HEK293 (cell line): Measurements from ENCODE around the gene RAB6A.

Source experiments
- CTCF ChIA-PET: fragments of 350-600 bp; formaldehyde crosslinking; extraction: SDS; loops from one replicate; lab custom pipeline; 2021; ENCODE audit warnings: antibody characterized with exemption; lab: Yijun Ruan, JAX
- POLR2A ChIA-PET: fragments of 300-600 bp; formaldehyde crosslinking; extraction: SDS; loops from one replicate; lab custom pipeline; 2020; ENCODE audit warnings: antibody characterized with exemption, inconsistent platforms; lab: Yijun Ruan, JAX
- H3K27ac ChIP-seq: fragments of 200-500 bp; sonication (Bioruptor generic); 2 replicates; pipeline ENCODE4 v1.5.1; 2014; ENCODE audit warnings: low read depth, low read length, control low read depth, inconsistent platforms; ENCODE audit errors: extremely low read depth
- H3K36me3 ChIP-seq, 2 experiments: fragments of 200-500 bp in 1 of 2; sonication (Bioruptor generic) in 1 of 2; 1 replicate in 1 of 2; 2 replicates in 1 of 2; pipeline ENCODE4 v1.5.1; 2014 to 2017; ENCODE audit warnings: inconsistent platforms in 2 of 2, low read length in 2 of 2; ENCODE audit not compliant: control insufficient read depth in 2 of 2, insufficient read depth in 1 of 2
- H3K4me1 ChIP-seq: fragments of 200-500 bp; sonication (Bioruptor generic); 2 replicates; pipeline ENCODE4 v1.5.1; 2014; ENCODE audit warnings: mild to moderate bottlenecking, low read length, inconsistent platforms; ENCODE audit not compliant: control insufficient read depth, insufficient read depth
- H3K4me3 ChIP-seq: 2 replicates; pipeline ENCODE4 v1.5.1; 2011; ENCODE audit warnings: low read depth, mild to moderate bottlenecking, control low read depth, low read length, moderate library complexity
- H3K9me3 ChIP-seq: fragments of 200-500 bp; sonication (Bioruptor generic); 2 replicates; pipeline ENCODE4 v1.5.1; 2014; ENCODE audit warnings: low read depth, low read length, inconsistent platforms; ENCODE audit not compliant: control insufficient read depth, insufficient read depth
- BCL11B ChIP-seq: fragments of 450-650 bp; formaldehyde crosslinking; IDR thresholded peaks from 2 replicates; pipeline ENCODE4 v1.5.1; 2016; ENCODE audit warnings: low read depth, missing biosample characterization, missing genetic modification characterization
- KLF1 ChIP-seq: fragments of 450-650 bp; formaldehyde crosslinking; IDR thresholded peaks from 2 replicates; pipeline ENCODE4 v1.5.1; 2016; ENCODE audit warnings: missing biosample characterization, missing genetic modification characterization
- KLF16 ChIP-seq: fragments of 450-650 bp; formaldehyde crosslinking; IDR thresholded peaks from 2 replicates; pipeline ENCODE4 v1.5.1; 2017; ENCODE audit warnings: missing biosample characterization, missing genetic modification characterization
- OVOL3 ChIP-seq: fragments of 450-650 bp; formaldehyde crosslinking; IDR thresholded peaks from 2 replicates; pipeline ENCODE4 v1.5.1; 2016; ENCODE audit warnings: missing biosample characterization, missing genetic modification characterization
- SP3 ChIP-seq: fragments of 450-650 bp; formaldehyde crosslinking; IDR thresholded peaks from 2 replicates; pipeline ENCODE4 v1.5.1; 2016; ENCODE audit warnings: missing biosample characterization, missing genetic modification characterization
- TCF7L2 ChIP-seq: IDR thresholded peaks from 2 replicates; pipeline ENCODE4 v1.6.1; 2011; ENCODE audit warnings: low read depth, mild to moderate bottlenecking, inconsistent platforms, low read length, moderate library complexity, borderline replicate concordance
- ZBTB17 ChIP-seq: fragments of 450-650 bp; formaldehyde crosslinking; IDR thresholded peaks from 2 replicates; pipeline ENCODE4 v1.5.1; 2016; ENCODE audit warnings: missing biosample characterization, missing genetic modification characterization
- ZNF157 ChIP-seq: fragments of 450-650 bp; formaldehyde crosslinking; IDR thresholded peaks from 2 replicates; pipeline ENCODE4 v1.5.1; 2016; ENCODE audit warnings: missing biosample characterization, missing genetic modification characterization
- ZNF184 ChIP-seq: fragments of 450-650 bp; IDR thresholded peaks from 2 replicates; pipeline ENCODE4 v1.5.1; 2018; ENCODE audit warnings: missing biosample characterization, mild to moderate bottlenecking, missing genetic modification characterization
- ZNF239 ChIP-seq: fragments of 450-650 bp; formaldehyde crosslinking; IDR thresholded peaks from 2 replicates; pipeline ENCODE4 v1.5.1; 2016; ENCODE audit warnings: missing biosample characterization, missing genetic modification characterization
- ZNF248 ChIP-seq: fragments of 450-650 bp; formaldehyde crosslinking; IDR thresholded peaks from 2 replicates; pipeline ENCODE4 v1.5.1; 2017; ENCODE audit warnings: missing biosample characterization, missing genetic modification characterization
- ZNF292 ChIP-seq: fragments of 450-650 bp; formaldehyde crosslinking; IDR thresholded peaks from 2 replicates; pipeline ENCODE4 v1.5.1; 2016; ENCODE audit warnings: low read depth, missing biosample characterization, missing genetic modification characterization, borderline replicate concordance
- ZNF302 ChIP-seq: fragments of 450-650 bp; formaldehyde crosslinking; IDR thresholded peaks from 2 replicates; pipeline ENCODE4 v1.5.1; 2016; ENCODE audit warnings: missing biosample characterization, missing genetic modification characterization, low read depth
- ZNF350 ChIP-seq: fragments of 450-650 bp; formaldehyde crosslinking; IDR thresholded peaks from 2 replicates; pipeline ENCODE4 v1.5.0; 2017; ENCODE audit warnings: missing biosample characterization, mild to moderate bottlenecking, missing genetic modification characterization
- ZNF354C ChIP-seq: fragments of 450-650 bp; formaldehyde crosslinking; IDR thresholded peaks from 2 replicates; pipeline ENCODE4 v1.5.1; 2016; ENCODE audit warnings: missing biosample characterization, missing genetic modification characterization, low read depth, borderline replicate concordance
- ZNF510 ChIP-seq: fragments of 450-650 bp; formaldehyde crosslinking; IDR thresholded peaks from 2 replicates; pipeline ENCODE4 v1.5.1; 2018; ENCODE audit warnings: mild to moderate bottlenecking, missing genetic modification characterization, missing biosample characterization; ENCODE audit not compliant: insufficient replicate concordance
- ZNF514 ChIP-seq: fragments of 450-650 bp; formaldehyde crosslinking; IDR thresholded peaks from 2 replicates; pipeline ENCODE4 v1.5.1; 2016; ENCODE audit warnings: missing biosample characterization, missing genetic modification characterization
- ZNF549 ChIP-seq: fragments of 450-650 bp; IDR thresholded peaks from 2 replicates; pipeline ENCODE4 v1.5.1; 2018; ENCODE audit warnings: missing biosample characterization, missing genetic modification characterization, mild to moderate bottlenecking, inconsistent platforms, moderate library complexity
- ZNF555 ChIP-seq: fragments of 450-650 bp; formaldehyde crosslinking; conservative IDR thresholded peaks from 2 replicates; pipeline ENCODE4 v1.5.1; 2017; ENCODE audit warnings: missing biosample characterization, mild to moderate bottlenecking, missing genetic modification characterization, inconsistent platforms
- ZNF558 ChIP-seq: fragments of 450-650 bp; formaldehyde crosslinking; IDR thresholded peaks from 2 replicates; pipeline ENCODE4 v1.5.1; 2016; ENCODE audit warnings: missing biosample characterization, missing genetic modification characterization
- ZNF623 ChIP-seq: fragments of 450-650 bp; formaldehyde crosslinking; IDR thresholded peaks from 2 replicates; pipeline ENCODE4 v1.5.1; 2016; ENCODE audit warnings: missing biosample characterization, missing genetic modification characterization
- ZNF664 ChIP-seq: fragments of 450-650 bp; formaldehyde crosslinking; IDR thresholded peaks from 2 replicates; pipeline ENCODE4 v1.5.1; 2016; ENCODE audit warnings: missing biosample characterization, missing genetic modification characterization
- ZNF747 ChIP-seq: fragments of 450-650 bp; formaldehyde crosslinking; IDR thresholded peaks from 2 replicates; pipeline ENCODE4 v1.5.1; 2016; ENCODE audit warnings: missing biosample characterization, missing genetic modification characterization
- TF ChIP-seq, protein P1 (sequence below): fragments of 450-650 bp; formaldehyde crosslinking; IDR thresholded peaks from 2 replicates; pipeline ENCODE4 v1.5.1; 2016; ENCODE audit warnings: missing biosample characterization, missing genetic modification characterization
- TF ChIP-seq, protein P2 (sequence below): fragments of 450-650 bp; formaldehyde crosslinking; IDR thresholded peaks from 2 replicates; pipeline ENCODE4 v1.5.1; 2016; ENCODE audit warnings: missing biosample characterization, missing genetic modification characterization
- TF ChIP-seq, protein P3 (sequence below): fragments of 450-650 bp; formaldehyde crosslinking; IDR thresholded peaks from 2 replicates; pipeline ENCODE4 v1.5.1; 2017; ENCODE audit warnings: missing biosample characterization, missing genetic modification characterization
- TF ChIP-seq, protein P4 (sequence below): fragments of 450-650 bp; formaldehyde crosslinking; IDR thresholded peaks from 2 replicates; pipeline ENCODE4 v1.5.1; 2016; ENCODE audit warnings: missing biosample characterization, missing genetic modification characterization
- TF ChIP-seq, protein P5 (sequence below): IDR thresholded peaks from 2 replicates; pipeline ENCODE4 v1.6.1; 2011; ENCODE audit warnings: mild to moderate bottlenecking, low read depth, low read length, borderline replicate concordance

The RAB6A gene

DNA sequence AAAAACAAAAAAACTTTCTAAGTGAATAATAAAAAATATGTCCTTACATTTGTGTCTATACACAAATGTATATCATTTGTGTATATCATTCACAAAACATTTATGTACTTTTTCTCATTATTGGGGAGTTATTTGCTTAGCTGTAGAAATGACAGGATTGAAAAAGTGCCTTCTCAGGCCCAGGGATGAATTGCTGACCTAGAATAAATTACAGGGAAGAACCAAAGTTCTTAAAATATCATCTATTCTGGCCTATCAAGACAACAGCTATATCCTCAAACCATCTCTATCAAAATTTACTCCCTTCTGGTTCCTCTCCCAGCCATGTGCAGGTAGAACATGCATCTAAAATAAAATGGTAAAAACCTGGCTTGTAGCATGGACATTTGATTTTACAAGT is 1.9 kb upstream of the RAB6A start:
- CTCF ChIA-PET: interaction anchor here (0.6 to 1.8 kb wide), 2 partner anchors 16 to 69 kb away, joined by 3 to 4 read pairs; no protein-coding TSS in a partner anchor
- no peak overlapping the region for H3K4me3 ChIP-seq
- H3K36me3 ChIP-seq: no peaks in the 10 kb centered on the region
- no peak overlapping the region for H3K27ac ChIP-seq
- H3K9me3 ChIP-seq: no peaks in the 10 kb centered on the region
- no peak for TF ChIP-seq ZNF555 (tag by site-specific recombination)
- TF ChIP-seq, protein P1, sequence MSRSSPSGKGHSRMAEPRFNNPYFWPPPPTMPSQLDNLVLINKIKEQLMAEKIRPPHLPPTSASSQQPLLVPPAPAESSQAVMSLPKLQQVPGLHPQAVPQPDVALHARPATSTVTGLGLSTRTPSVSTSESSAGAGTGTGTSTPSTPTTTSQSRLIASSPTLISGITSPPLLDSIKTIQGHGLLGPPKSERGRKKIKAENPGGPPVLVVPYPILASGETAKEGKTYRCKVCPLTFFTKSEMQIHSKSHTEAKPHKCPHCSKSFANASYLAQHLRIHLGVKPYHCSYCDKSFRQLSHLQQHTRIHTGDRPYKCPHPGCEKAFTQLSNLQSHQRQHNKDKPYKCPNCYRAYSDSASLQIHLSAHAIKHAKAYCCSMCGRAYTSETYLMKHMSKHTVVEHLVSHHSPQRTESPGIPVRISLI (tag by site-specific recombination): 0 out of 2 replicates have a peak, but pooled peaks have one; percentile 9
- 0 out of 2 replicates have a peak, but pooled peaks cover 6% of the 10 kb centered on the region for H3K4me1 ChIP-seq
- POLR2A ChIA-PET: interaction anchor here (4.3 kb wide), 1 partner anchor 16 kb away, joined by 102 read pairs; no protein-coding TSS in a partner anchor

DNA sequence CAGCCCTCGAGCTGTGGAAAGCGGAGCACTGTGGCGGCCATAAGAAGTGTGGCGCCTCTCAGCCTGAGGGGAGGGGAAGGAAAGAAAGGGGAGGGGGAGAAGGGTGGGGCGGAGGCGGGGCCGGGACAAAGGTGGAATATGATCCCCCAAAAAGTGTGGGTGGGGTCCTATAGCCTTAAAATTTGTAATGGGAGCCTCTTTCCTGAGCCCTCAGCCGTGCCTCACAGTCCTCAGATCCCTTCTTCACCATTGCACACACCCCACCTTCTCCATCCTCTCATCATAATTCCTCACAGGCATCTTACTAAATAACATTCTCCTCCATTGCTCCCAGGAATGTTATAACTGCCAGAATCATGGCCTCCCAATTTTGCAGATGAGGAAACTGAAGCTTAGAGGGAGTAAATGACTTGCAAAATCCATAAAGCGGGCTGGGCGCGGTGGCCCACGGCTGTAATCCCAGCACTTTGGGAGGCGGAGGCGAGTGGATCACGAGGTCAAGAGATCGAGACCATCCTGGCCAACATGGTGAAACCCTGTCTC is 600 bp upstream of the RAB6A start:
- Histone ChIP-seq H3K36me3 (no peaks in the 10 kb centered on the region), H3K9me3 (no peaks in the 10 kb centered on the region), H3K4me3 (peak overlapping the region; percentile 4), H3K27ac (no peak overlapping the region), H3K4me1 (0 out of 2 replicates have a peak, but pooled peaks cover 9% of the 10 kb centered on the region)
- ChIA-PET POLR2A (interaction anchor here (0.6 to 4.3 kb wide), 17 partner anchors 14 to 405 kb away, joined by 3 to 102 read pairs (median 4); partner anchors contain the start of genes FAM168A and MRPL48), CTCF (interaction anchor here (1.0 to 2.1 kb wide), 3 partner anchors 18 to 410 kb away, joined by 4 to 15 read pairs (median 5); no protein-coding TSS in a partner anchor)
- TF ChIP-seq, protein P2, sequence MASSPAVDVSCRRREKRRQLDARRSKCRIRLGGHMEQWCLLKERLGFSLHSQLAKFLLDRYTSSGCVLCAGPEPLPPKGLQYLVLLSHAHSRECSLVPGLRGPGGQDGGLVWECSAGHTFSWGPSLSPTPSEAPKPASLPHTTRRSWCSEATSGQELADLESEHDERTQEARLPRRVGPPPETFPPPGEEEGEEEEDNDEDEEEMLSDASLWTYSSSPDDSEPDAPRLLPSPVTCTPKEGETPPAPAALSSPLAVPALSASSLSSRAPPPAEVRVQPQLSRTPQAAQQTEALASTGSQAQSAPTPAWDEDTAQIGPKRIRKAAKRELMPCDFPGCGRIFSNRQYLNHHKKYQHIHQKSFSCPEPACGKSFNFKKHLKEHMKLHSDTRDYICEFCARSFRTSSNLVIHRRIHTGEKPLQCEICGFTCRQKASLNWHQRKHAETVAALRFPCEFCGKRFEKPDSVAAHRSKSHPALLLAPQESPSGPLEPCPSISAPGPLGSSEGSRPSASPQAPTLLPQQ: no peak
- TF ChIP-seq KLF1 (tag by site-specific recombination) (peak; percentile 81), ZNF354C (tag by site-specific recombination) (no peak), ZBTB17 (tag by site-specific recombination) (no peak), SP3 (tag by site-specific recombination) (peak; percentile 97), ZNF514 (no peak), ZNF350 (no peak), ZNF549 (no peak), ZNF664 (tag by site-specific recombination) (no peak), OVOL3 (tag by site-specific recombination) (no peak), ZNF184 (tag by site-specific recombination) (no peak), ZNF558 (no peak), ZNF302 (tag by site-specific recombination) (no peak), ZNF747 (no peak), BCL11B (tag by site-specific recombination) (no peak), ZNF239 (tag by site-specific recombination) (no peak), ZNF248 (tag by site-specific recombination) (no peak), KLF16 (tag by site-specific recombination) (peak; percentile 50; the same call in 1 of the 2 replicates), ZNF157 (tag by site-specific recombination) (no peak), TCF7L2 (no peak), ZNF292 (tag by site-specific recombination) (no peak), ZNF623 (no peak), ZNF510 (tag by site-specific recombination) (no peak)
- TF ChIP-seq, protein P3, sequence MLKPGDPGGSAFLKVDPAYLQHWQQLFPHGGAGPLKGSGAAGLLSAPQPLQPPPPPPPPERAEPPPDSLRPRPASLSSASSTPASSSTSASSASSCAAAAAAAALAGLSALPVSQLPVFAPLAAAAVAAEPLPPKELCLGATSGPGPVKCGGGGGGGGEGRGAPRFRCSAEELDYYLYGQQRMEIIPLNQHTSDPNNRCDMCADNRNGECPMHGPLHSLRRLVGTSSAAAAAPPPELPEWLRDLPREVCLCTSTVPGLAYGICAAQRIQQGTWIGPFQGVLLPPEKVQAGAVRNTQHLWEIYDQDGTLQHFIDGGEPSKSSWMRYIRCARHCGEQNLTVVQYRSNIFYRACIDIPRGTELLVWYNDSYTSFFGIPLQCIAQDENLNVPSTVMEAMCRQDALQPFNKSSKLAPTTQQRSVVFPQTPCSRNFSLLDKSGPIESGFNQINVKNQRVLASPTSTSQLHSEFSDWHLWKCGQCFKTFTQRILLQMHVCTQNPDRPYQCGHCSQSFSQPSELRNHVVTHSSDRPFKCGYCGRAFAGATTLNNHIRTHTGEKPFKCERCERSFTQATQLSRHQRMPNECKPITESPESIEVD (tag by site-specific recombination): no peak
- TF ChIP-seq, protein P4, sequence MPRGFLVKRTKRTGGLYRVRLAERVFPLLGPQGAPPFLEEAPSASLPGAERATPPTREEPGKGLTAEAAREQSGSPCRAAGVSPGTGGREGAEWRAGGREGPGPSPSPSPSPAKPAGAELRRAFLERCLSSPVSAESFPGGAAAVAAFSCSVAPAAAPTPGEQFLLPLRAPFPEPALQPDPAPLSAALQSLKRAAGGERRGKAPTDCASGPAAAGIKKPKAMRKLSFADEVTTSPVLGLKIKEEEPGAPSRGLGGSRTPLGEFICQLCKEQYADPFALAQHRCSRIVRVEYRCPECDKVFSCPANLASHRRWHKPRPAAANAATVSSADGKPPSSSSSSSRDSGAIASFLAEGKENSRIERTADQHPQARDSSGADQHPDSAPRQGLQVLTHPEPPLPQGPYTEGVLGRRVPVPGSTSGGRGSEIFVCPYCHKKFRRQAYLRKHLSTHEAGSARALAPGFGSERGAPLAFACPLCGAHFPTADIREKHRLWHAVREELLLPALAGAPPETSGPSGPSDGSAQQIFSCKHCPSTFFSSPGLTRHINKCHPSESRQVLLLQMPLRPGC (tag by site-specific recombination): no peak
- TF ChIP-seq, protein P5, sequence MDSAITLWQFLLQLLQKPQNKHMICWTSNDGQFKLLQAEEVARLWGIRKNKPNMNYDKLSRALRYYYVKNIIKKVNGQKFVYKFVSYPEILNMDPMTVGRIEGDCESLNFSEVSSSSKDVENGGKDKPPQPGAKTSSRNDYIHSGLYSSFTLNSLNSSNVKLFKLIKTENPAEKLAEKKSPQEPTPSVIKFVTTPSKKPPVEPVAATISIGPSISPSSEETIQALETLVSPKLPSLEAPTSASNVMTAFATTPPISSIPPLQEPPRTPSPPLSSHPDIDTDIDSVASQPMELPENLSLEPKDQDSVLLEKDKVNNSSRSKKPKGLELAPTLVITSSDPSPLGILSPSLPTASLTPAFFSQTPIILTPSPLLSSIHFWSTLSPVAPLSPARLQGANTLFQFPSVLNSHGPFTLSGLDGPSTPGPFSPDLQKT: no peak
